Activated CD8-positive, alpha-beta T cell treated with anti-CD3 and anti-CD28 coated beads, Interleukin-2, amount 10 ng/mL, durations not matched to agents 7 days and 5 days (primary cell): ENCODE data around the gene PLEKHA5. TPM values are rescaled to one million over a fixed set of nuclear protein-coding genes. Genes with fewer than 3 reads are reported as not detected.

Source experiments
- ATAC-seq: fragments of 150-1000 bp; cut with Tn5 transposase; one replicate; pipeline ENCODE4 v1.10.0; 2021; ENCODE audit warnings: moderate library complexity
- CTCF ChIA-PET: fragments of 350-600 bp; sonication (Branson Sonifier 250); formaldehyde crosslinking; loops from one replicate; lab custom pipeline; 2021; ENCODE audit warnings: antibody characterized with exemption; lab: Charles Lee
- POLR2A ChIA-PET: fragments of 350-600 bp; sonication (Branson Sonifier 250); formaldehyde crosslinking; loops from one replicate; lab custom pipeline; 2021; ENCODE audit warnings: antibody characterized with exemption; lab: Charles Lee
- DNase-seq: peaks from one replicate; pipeline ENCODE4 v3.0.0-alpha.2; 2020
- H3K27ac Mint-ChIP-seq: one replicate; pipeline ENCODE4 v1.8.0; 2021; ENCODE audit warnings: mild to moderate bottlenecking, mixed read lengths
- H3K27me3 Mint-ChIP-seq: one replicate; pipeline ENCODE4 v1.8.0; 2021; ENCODE audit warnings: low read depth, mixed read lengths
- H3K36me3 Mint-ChIP-seq: one replicate; pipeline ENCODE4 v1.8.0; 2021; ENCODE audit warnings: low read depth, mixed read lengths
- H3K4me1 Mint-ChIP-seq: one replicate; pipeline ENCODE4 v1.8.0; 2021; ENCODE audit warnings: low read depth, mixed read lengths
- H3K4me3 Mint-ChIP-seq: one replicate; pipeline ENCODE4 v1.8.0; 2021; ENCODE audit warnings: mild to moderate bottlenecking, mixed read lengths
- H3K9me3 Mint-ChIP-seq: one replicate; pipeline ENCODE4 v1.8.0; 2022; ENCODE audit warnings: mixed read lengths; ENCODE audit not compliant: insufficient read depth
- total RNA-seq, 2 experiments: library from RNA; stranded (reverse); gene quantifications; one replicate each; pipeline ENCODE4 v1.2.3, GENCODE V29; 2021

PLEKHA5 gene
- total RNA-seq, 2 experiments from 2014 or later: 3.4 to 3.7 TPM

DNA sequence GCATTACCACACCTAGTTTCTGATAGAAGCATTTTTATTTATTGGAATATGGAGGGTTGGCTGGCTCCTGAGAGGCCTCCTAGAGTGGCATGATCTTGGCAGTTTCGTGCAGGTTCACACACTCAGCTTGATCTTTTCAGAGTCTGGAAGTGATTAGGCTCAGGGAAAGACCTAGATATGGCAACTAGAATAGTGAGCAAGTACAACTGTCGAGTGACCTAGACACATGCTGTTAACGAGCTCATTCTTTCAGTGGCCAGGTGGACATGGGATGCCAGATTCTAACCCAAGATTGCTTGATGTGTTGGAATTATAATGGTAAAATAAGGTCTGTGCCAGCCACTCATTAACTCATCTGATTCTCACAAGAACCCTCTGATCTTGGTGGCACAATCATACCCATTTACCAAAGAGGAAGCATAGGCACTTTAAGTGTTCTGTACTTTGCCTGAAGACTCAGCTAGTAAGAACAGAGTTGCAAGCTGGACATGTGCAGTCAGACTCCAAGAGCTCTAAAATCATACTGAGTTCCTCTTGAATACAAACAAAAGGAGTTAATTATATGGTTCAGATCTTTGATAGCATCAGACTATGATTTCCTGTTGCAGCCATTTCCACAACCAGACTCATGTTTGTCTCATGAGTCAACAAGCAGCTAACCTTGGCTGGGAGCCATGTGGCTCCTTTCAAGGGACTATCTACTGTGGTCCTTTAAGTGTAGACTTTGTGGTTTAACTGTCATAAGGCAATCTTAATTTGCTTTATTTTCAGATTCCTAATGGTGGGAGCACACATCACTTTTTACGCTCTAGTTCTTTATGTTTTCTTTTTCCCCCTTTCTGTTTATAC is 144.2 kb downstream of the PLEKHA5 start:
- ChIA-PET POLR2A (interaction anchor here (1.5 kb wide), 1 partner anchor 10 kb away, joined by 5 read pairs; no protein-coding TSS in a partner anchor), CTCF (interaction anchor here (0.7 to 1.4 kb wide), 5 partner anchors 10 to 87 kb away, joined by 3 to 5 read pairs (median 3); no protein-coding TSS in a partner anchor)
- H3K27ac Mint-ChIP-seq: no peak overlapping the region
- DNase-seq (peak; percentile 59), ATAC-seq (peak; percentile 88)
- H3K4me1 Mint-ChIP-seq: peaks cover 14% of the 10 kb centered on the region
- no peaks in the 10 kb centered on the region for H3K27me3 Mint-ChIP-seq
- peaks cover 3% of the 10 kb centered on the region for H3K36me3 Mint-ChIP-seq
- H3K9me3 Mint-ChIP-seq: no peaks in the 10 kb centered on the region
- no peak overlapping the region for H3K4me3 Mint-ChIP-seq

DNA sequence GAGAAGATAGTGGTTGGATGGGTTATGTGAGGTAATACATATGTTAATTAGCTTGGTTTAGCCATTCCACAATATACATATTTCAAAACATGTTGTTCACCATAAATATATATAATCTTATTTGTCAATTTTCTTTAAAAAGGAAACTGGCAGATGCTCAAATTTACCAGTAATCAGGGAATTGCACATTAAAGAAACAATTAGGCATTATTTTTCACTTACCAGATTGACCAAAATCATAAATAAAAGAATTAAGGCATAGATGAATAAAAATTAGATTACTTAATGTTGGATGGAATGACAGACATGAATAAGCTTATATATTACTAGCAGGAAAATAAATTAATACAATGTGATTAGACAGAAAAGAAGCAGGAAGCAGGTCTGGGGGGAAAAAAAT is 147.2 kb downstream of the PLEKHA5 start:
- no peaks in the 10 kb centered on the region for H3K9me3 Mint-ChIP-seq

DNA sequence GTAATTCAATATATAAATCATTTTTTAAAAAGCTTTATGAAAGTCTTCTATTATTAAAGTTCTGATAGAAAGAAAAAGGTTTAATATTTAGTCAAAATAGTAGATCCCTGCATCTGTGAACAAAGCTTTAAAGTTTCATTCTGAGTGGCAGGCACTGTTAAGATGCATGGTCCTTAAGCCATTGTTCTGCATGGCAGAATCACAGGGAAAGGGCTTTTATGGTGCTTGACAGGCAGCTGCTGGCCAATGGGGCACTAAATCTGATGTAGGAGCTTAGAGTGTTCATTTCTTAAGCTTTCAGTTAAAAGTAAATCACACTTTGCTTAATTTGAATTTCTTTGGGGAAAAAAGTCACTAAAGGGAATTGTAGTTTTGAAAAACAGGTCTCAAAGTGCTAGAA is 148.2 kb downstream of the PLEKHA5 start:
- Mint-ChIP-seq H3K4me1 (peaks cover 14% of the 10 kb centered on the region), H3K36me3 (peaks cover 3% of the 10 kb centered on the region), H3K4me3 (no peak overlapping the region), H3K27ac (no peak overlapping the region), H3K27me3 (no peaks in the 10 kb centered on the region), H3K9me3 (no peaks in the 10 kb centered on the region)
- CTCF ChIA-PET: no interaction called here
- ATAC-seq (no peak), DNase-seq (no peak)
- POLR2A ChIA-PET: no interaction called here

More for the DNA sequence above, 147.2 kb downstream of the PLEKHA5 start:
- CTCF ChIA-PET: no interaction called here
- Mint-ChIP-seq H3K27ac (no peak overlapping the region), H3K36me3 (peaks cover 3% of the 10 kb centered on the region), H3K4me3 (no peak overlapping the region), H3K27me3 (no peaks in the 10 kb centered on the region), H3K4me1 (peaks cover 14% of the 10 kb centered on the region)
- POLR2A ChIA-PET: no interaction called here
- no peak for DNase-seq
- no peak for ATAC-seq

DNA sequence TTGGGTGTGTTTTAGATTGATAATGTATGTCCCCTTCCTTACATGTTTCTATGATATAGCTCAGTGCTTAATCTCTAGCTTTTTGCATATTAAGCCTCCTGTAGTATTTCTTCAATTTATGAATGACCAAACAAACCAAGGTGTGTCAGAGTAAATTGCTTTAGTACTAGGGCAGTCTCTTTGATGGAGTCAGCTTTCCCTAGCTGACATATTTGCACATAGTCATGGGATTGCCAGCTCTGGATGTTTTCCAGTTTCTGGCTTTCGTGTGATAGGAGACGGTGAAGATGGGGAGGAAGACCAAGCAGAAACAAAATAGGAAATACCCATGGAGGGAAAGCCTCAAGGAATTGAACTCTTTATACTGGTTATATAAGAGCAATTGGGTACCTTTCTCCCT is 148.9 kb downstream of the PLEKHA5 start:
- Mint-ChIP-seq H3K4me1 (peaks cover 13% of the 10 kb centered on the region), H3K36me3 (peaks cover 3% of the 10 kb centered on the region), H3K27ac (no peak overlapping the region), H3K9me3 (no peaks in the 10 kb centered on the region), H3K4me3 (no peak overlapping the region), H3K27me3 (no peaks in the 10 kb centered on the region)
- no peak for ATAC-seq
- DNase-seq: no peak
- ChIA-PET CTCF (interaction anchor here (1.5 kb wide), 1 partner anchor 10 kb away, joined by 5 read pairs; no protein-coding TSS in a partner anchor), POLR2A (no interaction called here)

DNA sequence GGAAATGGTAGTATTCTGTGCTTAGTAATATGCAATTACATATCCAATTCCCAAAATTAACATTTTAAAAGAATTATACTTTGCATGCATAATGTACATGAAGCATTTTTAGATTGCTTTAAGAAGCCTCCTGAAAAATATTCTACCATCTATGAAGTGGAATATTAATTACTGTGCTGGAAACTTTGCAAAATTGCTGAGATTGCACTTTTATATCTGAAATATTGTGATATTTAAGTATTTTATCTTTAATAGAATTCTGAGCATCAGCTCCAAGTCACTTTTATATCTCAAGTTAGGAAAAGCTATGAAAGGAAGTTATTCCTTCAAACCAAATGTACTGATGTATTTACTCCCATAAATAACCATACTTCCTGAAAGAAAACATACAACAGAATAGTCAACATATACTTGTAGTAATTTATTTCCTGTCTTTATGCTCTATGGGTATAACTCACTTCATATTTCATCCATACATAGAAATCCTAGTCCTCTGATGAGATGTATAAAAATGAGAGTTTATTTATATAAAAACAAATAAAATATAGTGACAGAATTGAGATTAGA is 152.7 kb downstream of the PLEKHA5 start:
- POLR2A ChIA-PET: no interaction called here
- CTCF ChIA-PET: no interaction called here
- Mint-ChIP-seq H3K4me1 (no peaks in the 10 kb centered on the region), H3K27ac (no peak overlapping the region), H3K4me3 (no peak overlapping the region), H3K36me3 (no peaks in the 10 kb centered on the region), H3K27me3 (no peaks in the 10 kb centered on the region), H3K9me3 (no peaks in the 10 kb centered on the region)
- ATAC-seq (no peak), DNase-seq (no peak)

DNA sequence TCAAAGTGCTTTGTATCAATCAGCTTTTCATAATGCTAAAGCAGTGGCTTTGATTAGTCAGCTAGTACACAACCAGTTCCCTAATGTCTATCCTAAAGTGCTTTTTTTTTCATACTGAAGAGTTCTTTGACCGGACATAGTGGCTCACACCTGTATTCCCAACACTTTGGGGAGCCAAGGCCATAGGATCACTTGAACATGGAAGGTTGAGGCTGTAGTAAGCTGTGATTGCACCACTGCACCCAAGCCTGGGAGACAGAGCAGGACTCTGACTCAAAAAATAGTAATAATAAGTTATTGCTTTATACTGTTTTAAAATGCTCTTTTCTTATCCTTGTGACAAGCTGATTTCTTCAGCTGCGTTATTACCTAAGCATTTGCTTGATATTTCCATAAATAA is 155.1 kb downstream of the PLEKHA5 start:
- Mint-ChIP-seq H3K9me3 (no peaks in the 10 kb centered on the region), H3K27me3 (no peaks in the 10 kb centered on the region), H3K27ac (no peak overlapping the region), H3K36me3 (no peaks in the 10 kb centered on the region), H3K4me3 (no peak overlapping the region), H3K4me1 (no peaks in the 10 kb centered on the region)
- ChIA-PET CTCF (no interaction called here), POLR2A (interaction anchor here (0.6 to 1.5 kb wide), 2 partner anchors 11 to 267 kb away, joined by 3 to 5 read pairs; no protein-coding TSS in a partner anchor)
- DNase-seq (no peak), ATAC-seq (no peak)

DNA sequence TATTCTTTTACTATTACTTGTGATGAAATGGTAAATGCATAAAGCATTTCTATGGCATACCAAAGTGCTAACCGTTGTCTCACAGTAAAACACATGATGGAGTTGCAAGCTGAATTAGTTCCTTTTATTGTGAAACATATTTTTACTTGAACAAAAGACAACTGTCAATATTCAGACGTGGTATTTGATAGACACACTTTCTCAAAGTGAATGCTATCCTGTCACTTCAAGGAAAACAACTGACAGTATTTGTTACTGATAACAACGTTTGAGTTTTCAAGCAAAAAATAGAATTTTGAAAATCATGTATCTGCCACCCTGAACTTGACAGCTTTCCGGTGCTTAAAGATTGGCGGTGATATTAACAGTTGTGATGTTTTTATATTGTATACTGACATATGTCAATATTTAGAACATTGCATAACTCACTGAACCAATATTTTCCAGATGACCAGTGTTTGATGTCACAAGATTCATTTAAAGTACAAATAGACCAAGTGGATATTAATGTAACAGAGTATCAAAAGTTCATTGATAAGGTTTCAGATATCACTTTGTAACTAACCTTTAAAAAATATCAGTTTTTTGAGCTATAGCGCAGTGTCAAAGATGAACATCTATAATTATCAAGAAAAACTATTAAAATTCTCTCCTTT is 156.4 kb downstream of the PLEKHA5 start:
- Mint-ChIP-seq H3K36me3 (no peaks in the 10 kb centered on the region), H3K9me3 (no peaks in the 10 kb centered on the region), H3K27ac (no peak overlapping the region), H3K4me3 (no peak overlapping the region), H3K27me3 (no peaks in the 10 kb centered on the region), H3K4me1 (no peaks in the 10 kb centered on the region)
- no peak for DNase-seq
- CTCF ChIA-PET: no interaction called here
- ATAC-seq: no peak
- POLR2A ChIA-PET: no interaction called here

DNA sequence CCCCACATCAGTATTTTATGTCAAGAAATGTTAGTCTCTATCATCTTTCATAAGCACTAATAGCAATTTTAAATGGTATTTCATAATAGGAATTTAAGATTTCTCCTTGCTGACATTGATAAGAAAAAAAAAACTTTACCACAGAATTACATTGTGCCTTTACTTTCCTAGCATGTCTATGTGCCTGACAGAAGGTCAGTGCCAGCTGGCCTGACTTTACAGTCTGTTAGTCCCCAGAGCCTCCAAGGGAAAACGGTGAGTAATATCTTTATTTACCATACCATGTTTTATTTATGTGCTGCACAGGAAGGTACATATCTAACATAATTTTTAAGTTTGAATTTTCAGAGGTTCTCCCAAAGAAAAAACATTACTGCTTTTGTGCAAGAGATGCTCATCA is 157.8 kb downstream of the PLEKHA5 start:
- ATAC-seq (no peak), DNase-seq (no peak)
- H3K9me3 Mint-ChIP-seq: no peaks in the 10 kb centered on the region
- H3K36me3 Mint-ChIP-seq: no peaks in the 10 kb centered on the region
- ChIA-PET CTCF (no interaction called here), POLR2A (no interaction called here)
- H3K4me1 Mint-ChIP-seq: no peaks in the 10 kb centered on the region
- H3K27me3 Mint-ChIP-seq: no peaks in the 10 kb centered on the region
- H3K27ac Mint-ChIP-seq: no peak overlapping the region
- H3K4me3 Mint-ChIP-seq: no peak overlapping the region

DNA sequence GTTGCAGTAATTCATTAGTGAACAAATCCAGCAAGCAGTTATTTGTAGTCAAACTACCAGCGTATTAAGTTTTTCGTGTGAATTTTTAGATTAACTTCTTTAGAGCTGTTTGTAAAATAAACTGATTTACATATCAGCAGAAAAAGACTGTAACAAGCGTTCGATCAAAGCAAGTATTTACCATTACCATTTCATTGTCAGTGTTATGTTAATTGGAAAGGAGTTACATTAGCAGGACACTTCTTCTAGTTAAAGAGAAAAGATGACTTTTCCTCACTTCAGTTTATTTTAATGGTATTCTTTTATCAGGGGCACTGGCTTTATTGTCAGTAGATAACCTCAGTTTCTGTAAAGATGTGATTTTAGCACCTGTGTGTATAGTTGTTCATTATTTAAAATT is 158.6 kb downstream of the PLEKHA5 start:
- CTCF ChIA-PET: interaction anchor here (0.7 to 1.3 kb wide), 5 partner anchors 9 to 93 kb away, joined by 3 to 5 read pairs (median 3); no protein-coding TSS in a partner anchor
- Mint-ChIP-seq H3K4me1 (no peaks in the 10 kb centered on the region), H3K36me3 (no peaks in the 10 kb centered on the region), H3K27me3 (no peaks in the 10 kb centered on the region), H3K9me3 (no peaks in the 10 kb centered on the region), H3K4me3 (no peak overlapping the region), H3K27ac (no peak overlapping the region)
- DNase-seq (no peak), ATAC-seq (no peak)
- POLR2A ChIA-PET: interaction anchor here (0.6 kb wide), 1 partner anchor 1552 kb away, joined by 3 read pairs; no protein-coding TSS in a partner anchor

DNA sequence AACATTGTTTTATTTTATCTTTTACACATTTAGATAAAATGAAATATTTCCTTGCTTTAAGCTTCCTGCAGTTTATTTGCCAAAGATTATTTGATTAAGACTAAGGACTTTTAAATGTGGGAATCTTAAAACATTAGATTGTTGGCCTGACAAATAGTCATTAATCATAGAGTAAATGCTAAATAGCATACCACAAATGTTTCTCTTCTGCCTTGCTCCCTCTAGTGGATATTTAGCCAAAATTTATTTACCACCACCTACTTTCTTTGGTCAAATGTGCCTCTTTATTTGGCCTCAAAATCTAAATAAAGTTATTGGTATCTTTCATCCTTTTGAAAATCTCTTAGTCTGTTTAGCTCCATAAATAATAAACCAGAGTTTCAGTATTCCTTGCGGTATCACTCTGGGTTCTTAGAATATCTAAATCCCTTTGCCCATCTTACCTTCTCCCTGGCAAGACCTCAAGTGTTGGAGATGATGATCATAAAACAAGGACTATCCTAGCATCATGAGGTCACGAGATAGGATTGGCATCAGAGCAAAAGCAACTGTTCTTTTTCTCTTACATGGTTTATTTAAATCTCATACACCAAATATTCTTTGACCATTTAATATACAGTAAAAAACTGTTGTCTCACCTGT is 159.2 kb downstream of the PLEKHA5 start:
- Mint-ChIP-seq H3K27me3 (peaks cover 2% of the 10 kb centered on the region), H3K4me3 (no peak overlapping the region), H3K36me3 (no peaks in the 10 kb centered on the region), H3K27ac (no peak overlapping the region), H3K4me1 (no peaks in the 10 kb centered on the region), H3K9me3 (no peaks in the 10 kb centered on the region)
- POLR2A ChIA-PET: interaction anchor here (0.6 kb wide), 1 partner anchor 1553 kb away, joined by 3 read pairs; no protein-coding TSS in a partner anchor
- ATAC-seq: no peak
- CTCF ChIA-PET: interaction anchor here (0.7 to 1.3 kb wide), 5 partner anchors 8 to 93 kb away, joined by 3 to 5 read pairs (median 3); no protein-coding TSS in a partner anchor
- DNase-seq: no peak

DNA sequence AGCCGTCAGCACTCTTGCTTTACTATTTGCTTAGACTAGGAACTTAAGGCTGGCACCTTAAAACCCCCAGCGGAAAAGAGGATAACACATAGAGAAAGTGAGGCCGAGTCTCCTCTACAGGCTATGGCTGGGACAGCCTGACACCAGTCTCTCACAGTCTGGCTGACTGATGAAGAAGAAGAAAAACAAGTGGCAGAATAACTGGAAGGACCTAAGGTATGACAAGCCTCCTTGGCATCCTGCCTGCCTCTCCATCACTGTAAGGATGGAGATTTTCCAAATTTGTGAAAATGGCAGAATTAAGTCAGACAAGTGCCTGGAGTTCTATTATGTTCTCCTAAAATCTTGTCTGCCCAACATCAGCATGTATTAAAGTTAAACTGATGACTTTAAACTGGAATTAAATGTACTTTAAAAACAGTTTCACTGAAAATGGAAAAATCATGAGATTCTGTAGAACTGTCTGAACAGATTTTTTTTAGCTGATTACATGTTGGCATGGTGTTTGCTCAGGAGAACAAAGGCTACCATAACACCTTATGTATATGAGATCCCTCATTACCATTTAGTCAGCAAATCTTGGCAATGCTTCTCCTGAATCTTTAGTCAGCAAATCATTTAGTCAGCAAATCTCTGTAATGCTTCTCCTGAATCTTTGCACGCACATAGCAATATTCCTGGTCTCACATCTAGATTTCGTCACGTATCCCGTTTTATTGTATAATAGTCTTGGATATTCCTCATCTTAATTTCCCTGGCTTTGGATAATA is 169.5 kb downstream of the PLEKHA5 start:
- Mint-ChIP-seq H3K27ac (no peak overlapping the region), H3K4me1 (no peaks in the 10 kb centered on the region), H3K36me3 (no peaks in the 10 kb centered on the region), H3K27me3 (no peaks in the 10 kb centered on the region), H3K4me3 (no peak overlapping the region), H3K9me3 (no peaks in the 10 kb centered on the region)
- ChIA-PET POLR2A (no interaction called here), CTCF (no interaction called here)
- ATAC-seq (no peak), DNase-seq (no peak)
